B cell (primary cell): ENCODE measurements around the gene BEND7. TPM values are rescaled to one million over a fixed set of nuclear protein-coding genes. Genes with fewer than 3 reads are reported as not detected.

Experiments used
- ATAC-seq: fragments of 200-7000 bp; cut with Tn5 transposase; one replicate; pipeline ENCODE4 v1.10.0; 2021; ENCODE audit warnings: low read depth, mild to moderate bottlenecking, moderate number of reproducible peaks, moderate library complexity
- CTCF ChIA-PET: fragments of 350-600 bp; sonication (Branson Sonifier 250); formaldehyde crosslinking; loops from one replicate; lab custom pipeline; 2021; ENCODE audit warnings: antibody characterized with exemption, inconsistent platforms; lab: Charles Lee
- POLR2A ChIA-PET: fragments of 350-600 bp; sonication (Branson Sonifier 250); formaldehyde crosslinking; loops from one replicate; lab custom pipeline; 2021; ENCODE audit warnings: antibody characterized with exemption; lab: Charles Lee
- DNase-seq: peaks from one replicate; pipeline ENCODE4 v3.0.0; 2013
- H2AFZ ChIP-seq: 2 replicates; pipeline ENCODE4 v1.6.1; 2012; ENCODE audit warnings: mild to moderate bottlenecking, low read depth, low read length; ENCODE audit not compliant: insufficient read depth, poor library complexity, severe bottlenecking
- H3K27ac ChIP-seq, 2 donors: 1 replicate in 1 of 2; 2 replicates in 1 of 2; pipeline ENCODE4 v1.5.1; 2012 to 2013; ENCODE audit warnings: low read length in 2 of 2, mild to moderate bottlenecking in 2 of 2, moderate library complexity in 1 of 2
- H3K27me3 ChIP-seq, 4 experiments: fragments of 200-600 bp in 1 of 4; sonication (generic) in 1 of 4; replicated peaks in 1 of 4; 1 replicate in 2 of 4; 2 replicates in 2 of 4; pipeline versions ENCODE4 v1.6.1 to v1.7.0; 2013 to 2016; ENCODE audit warnings: low read length in 3 of 4, mild to moderate bottlenecking in 2 of 4, mixed read lengths in 1 of 4, moderate library complexity in 1 of 4; ENCODE audit not compliant: insufficient read depth in 4 of 4, control insufficient read depth in 3 of 4; ENCODE audit errors: control extremely low read depth in 1 of 4
- H3K36me3 ChIP-seq, 2 experiments: replicated peaks in 1 of 2; 1 replicate in 1 of 2; 2 replicates in 1 of 2; pipeline versions ENCODE4 v1.6.1 to v1.7.1; 2013; ENCODE audit warnings: low read length in 1 of 2; ENCODE audit not compliant: insufficient read depth in 2 of 2, control insufficient read depth in 1 of 2; ENCODE audit errors: control extremely low read depth in 1 of 2, extremely low read depth in 1 of 2
- H3K4me1 ChIP-seq, 2 donors: fragments of 200-600 bp in 1 of 2; sonication (generic) in 1 of 2; 1 replicate in 1 of 2; 2 replicates in 1 of 2; pipeline versions ENCODE4 v1.5.1 to v1.6.1; 2013 to 2017; ENCODE audit warnings: low read length in 2 of 2; ENCODE audit not compliant: control insufficient read depth in 2 of 2, insufficient read depth in 2 of 2
- H3K4me2 ChIP-seq: replicated peaks from 2 replicates; pipeline ENCODE3; 2012; ENCODE audit warnings: mild to moderate bottlenecking, low read depth, low read length; ENCODE audit not compliant: poor library complexity, severe bottlenecking
- H3K4me3 ChIP-seq, 5 experiments: fragments of 200-600 bp in 1 of 5; sonication (generic) in 1 of 5; 1 replicate in 3 of 5; 2 replicates in 2 of 5; pipeline versions ENCODE4 v1.5.1 to v1.7.0; 2011 to 2016; ENCODE audit warnings: low read length in 4 of 5, mild to moderate bottlenecking in 4 of 5, low read depth in 2 of 5, control low read depth in 1 of 5, moderate library complexity in 1 of 5; ENCODE audit not compliant: insufficient read depth in 1 of 5; ENCODE audit errors: control extremely low read depth in 1 of 5, extremely low read depth in 1 of 5
- H3K79me2 ChIP-seq: fragments of 200-600 bp; sonication (generic); one replicate; pipeline ENCODE4 v1.6.0; 2016; ENCODE audit warnings: low read length; ENCODE audit not compliant: control insufficient read depth, insufficient read depth
- H3K9ac ChIP-seq: fragments of 200-600 bp; sonication (generic); 2 replicates; pipeline ENCODE4 v1.6.1; 2017; ENCODE audit warnings: mild to moderate bottlenecking, low read length, moderate library complexity
- H3K9me3 ChIP-seq, 3 donors: one replicate each; pipeline versions ENCODE4 v1.6.1 to v1.7.1; 2013; ENCODE audit warnings: low read length in 2 of 3; ENCODE audit not compliant: control insufficient read depth in 2 of 3, insufficient read depth in 1 of 3; ENCODE audit errors: control extremely low read depth in 1 of 3
- H4K20me1 ChIP-seq: 2 replicates; pipeline ENCODE4 v1.6.0; 2012; ENCODE audit warnings: mild to moderate bottlenecking, low read length; ENCODE audit not compliant: insufficient read depth, control insufficient read depth, poor library complexity, severe bottlenecking
- H3K27ac Mint-ChIP-seq: one replicate; pipeline ENCODE4 v1.8.0; 2021; ENCODE audit warnings: mixed read lengths
- H3K27me3 Mint-ChIP-seq: one replicate; pipeline ENCODE4 v1.8.0; 2021; ENCODE audit warnings: mixed read lengths
- H3K4me1 Mint-ChIP-seq: one replicate; pipeline ENCODE4 v1.8.0; 2021; ENCODE audit warnings: mixed read lengths
- H3K4me3 Mint-ChIP-seq: one replicate; pipeline ENCODE4 v1.8.0; 2021; ENCODE audit warnings: mixed read lengths
- H3K9me3 Mint-ChIP-seq: one replicate; pipeline ENCODE4 v1.8.0; 2022; ENCODE audit warnings: mixed read lengths; ENCODE audit not compliant: insufficient read depth
- EZH2 ChIP-seq: IDR thresholded peaks from 2 replicates; pipeline ENCODE4 v1.6.1; 2012; ENCODE audit warnings: borderline replicate concordance, low read depth, mild to moderate bottlenecking, moderate library complexity, low read length; ENCODE audit not compliant: insufficient read depth, poor library complexity, severe bottlenecking
- WGBS: methylation state at CpG from one replicate; pipeline ENCODE4 v1.1.5; 2013; ENCODE audit warnings: missing lambda C conversion rate; ENCODE audit not compliant: insufficient coverage; 5-methylcytosine and 5-hydroxymethylcytosine counted together
- intact Hi-C: fragments of 100-400 bp; cut with micrococcal nuclease; formaldehyde crosslinking; loops from one replicate; pipeline ENCODE4 v1.10.0; 2022
- polyA plus RNA-seq: library from polyadenylated mRNA; depleted of rRNA; stranded (reverse); fragments of >200 nt; gene quantifications from 2 replicates; pipeline ENCODE4 v1.2.3, GENCODE V29; 2012
- small RNA-seq: library from RNA; depleted of rRNA; stranded (forward); fragments of <200 nt; gene quantifications from one replicate; pipeline ENCODE3, GENCODE V24; 2012; ENCODE audit warnings: low replicate concordance, low read depth; ENCODE audit not compliant: insufficient read length
- total RNA-seq, 2 donors: library from RNA; stranded (reverse); fragments of 120-200 nt in 1 of 2; gene quantifications; 1 replicate in 1 of 2; 2 replicates in 1 of 2; pipeline versions ENCODE4 v1.2.3 to v1.2.4, GENCODE V29; 2013 to 2022
- TF ChIP-seq, protein P1 (sequence below): fragments of 200-600 bp; IDR thresholded peaks from one replicate; pipeline ENCODE4 v1.8.0; 2022; ENCODE audit warnings: antibody characterized with exemption, mild to moderate bottlenecking

BEND7 gene
- total and polyA plus RNA-seq, 2 donors (not counting 1 experiment from before 2014, with no cell fraction given): 0.10 TPM; not detected in 1

DNA sequence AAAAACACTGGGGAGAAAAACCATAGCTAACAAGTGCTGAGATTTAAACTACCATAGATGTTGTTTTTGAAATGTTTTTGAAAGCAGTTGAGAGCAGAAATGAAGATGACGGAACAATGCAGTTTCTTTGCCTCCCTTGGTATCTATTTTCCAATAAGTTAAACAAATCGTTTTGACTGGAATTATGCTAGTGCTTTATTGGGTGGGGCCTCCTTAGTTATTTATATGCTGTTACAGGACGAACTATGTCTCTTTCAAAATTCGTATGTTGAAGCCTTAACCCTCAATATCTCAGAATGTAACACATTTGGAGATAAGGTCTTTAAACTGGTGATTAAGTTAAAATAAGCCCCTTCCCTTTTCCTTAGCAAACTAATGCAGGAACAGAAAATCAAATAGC lies 135.2 kb downstream of the BEND7 start:
- intact Hi-C loops: no loop called here
- ATAC-seq: no peak
- no peak overlapping the region for H3K4me2 ChIP-seq
- Mint-ChIP-seq H3K9me3 (no peaks in the 10 kb centered on the region), H3K4me1 (peaks cover 16% of the 10 kb centered on the region), H3K27ac (no peak overlapping the region), H3K27me3 (peaks cover 15% of the 10 kb centered on the region), H3K4me3 (no peak overlapping the region)
- DNase-seq: no peak
- H3K9me3 ChIP-seq: peaks cover 0 to 5% (median 1%) of the 10 kb centered on the region in 3 donors
- no peak for TF ChIP-seq EZH2
- TF ChIP-seq, protein P1, sequence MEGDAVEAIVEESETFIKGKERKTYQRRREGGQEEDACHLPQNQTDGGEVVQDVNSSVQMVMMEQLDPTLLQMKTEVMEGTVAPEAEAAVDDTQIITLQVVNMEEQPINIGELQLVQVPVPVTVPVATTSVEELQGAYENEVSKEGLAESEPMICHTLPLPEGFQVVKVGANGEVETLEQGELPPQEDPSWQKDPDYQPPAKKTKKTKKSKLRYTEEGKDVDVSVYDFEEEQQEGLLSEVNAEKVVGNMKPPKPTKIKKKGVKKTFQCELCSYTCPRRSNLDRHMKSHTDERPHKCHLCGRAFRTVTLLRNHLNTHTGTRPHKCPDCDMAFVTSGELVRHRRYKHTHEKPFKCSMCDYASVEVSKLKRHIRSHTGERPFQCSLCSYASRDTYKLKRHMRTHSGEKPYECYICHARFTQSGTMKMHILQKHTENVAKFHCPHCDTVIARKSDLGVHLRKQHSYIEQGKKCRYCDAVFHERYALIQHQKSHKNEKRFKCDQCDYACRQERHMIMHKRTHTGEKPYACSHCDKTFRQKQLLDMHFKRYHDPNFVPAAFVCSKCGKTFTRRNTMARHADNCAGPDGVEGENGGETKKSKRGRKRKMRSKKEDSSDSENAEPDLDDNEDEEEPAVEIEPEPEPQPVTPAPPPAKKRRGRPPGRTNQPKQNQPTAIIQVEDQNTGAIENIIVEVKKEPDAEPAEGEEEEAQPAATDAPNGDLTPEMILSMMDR: no peak
- H3K4me1 ChIP-seq: peaks cover 0 to 3% of the 10 kb centered on the region in 2 donors
- ChIA-PET CTCF (no interaction called here), POLR2A (no interaction called here)
- H3K4me3 ChIP-seq: no peak overlapping the region
- H3K79me2 ChIP-seq: no peaks in the 10 kb centered on the region
- H2AFZ ChIP-seq: no peak overlapping the region
- WGBS: no CpG with 5 or more reads among the region's 4 CpGs
- H3K36me3 ChIP-seq: no peaks in the 10 kb centered on the region
- no peak overlapping the region for H3K27ac ChIP-seq
- no peaks in the 10 kb centered on the region for H4K20me1 ChIP-seq
- no peak overlapping the region for H3K9ac ChIP-seq
- peaks cover 0 to 6% (median 0%) of the 10 kb centered on the region in 4 experiments for H3K27me3 ChIP-seq

GRCh38 chr10:13392701-13393100 lies 136.1 kb downstream of the BEND7 start:
- no peak overlapping the region for H3K9ac ChIP-seq
- peaks cover 0 to 6% (median 0%) of the 10 kb centered on the region in 4 experiments for H3K27me3 ChIP-seq
- no peak overlapping the region for H3K4me3 Mint-ChIP-seq
- no peaks in the 10 kb centered on the region for H3K9me3 Mint-ChIP-seq
- peaks cover 16% of the 10 kb centered on the region for H3K4me1 Mint-ChIP-seq
- WGBS: 100% methylated on average over 5 of the region's 5 CpGs
- no peaks in the 10 kb centered on the region for H4K20me1 ChIP-seq
- H3K4me2 ChIP-seq: no peak overlapping the region
- no peaks in the 10 kb centered on the region for H3K36me3 ChIP-seq
- DNase-seq (no peak), ATAC-seq (no peak)
- no peak overlapping the region for H2AFZ ChIP-seq
- H3K9me3 ChIP-seq: peaks cover 0 to 5% (median 1%) of the 10 kb centered on the region in 3 donors
- intact Hi-C loops: no loop called here
- H3K4me1 ChIP-seq: peaks cover 0 to 3% of the 10 kb centered on the region in 2 donors
- H3K27ac Mint-ChIP-seq: no peak overlapping the region
- H3K79me2 ChIP-seq: no peaks in the 10 kb centered on the region
- no peak overlapping the region for H3K4me3 ChIP-seq
- TF ChIP-seq EZH2: no peak
- TF ChIP-seq, protein P1: no peak
- peaks cover 15% of the 10 kb centered on the region for H3K27me3 Mint-ChIP-seq
- H3K27ac ChIP-seq: no peak overlapping the region
- CTCF ChIA-PET: no interaction called here
- POLR2A ChIA-PET: no interaction called here

Small RNAs within 50 kb of the gene (small RNA-seq; reads per million reads assigned to genes)
- not detected for gene RF00019

Other genes starting within 250 kb of the BEND7 start
- 9.7 and 14.9 TPM in 2 replicates for gene PHYH, start 228.9 kb downstream of the BEND7 start, total RNA-seq
- gene PHYH, start 228.9 kb downstream of the BEND7 start, polyA plus RNA-seq: 3.1 and 3.8 TPM in 2 replicates
- 25.3 and 29.1 TPM in 2 replicates for gene SEPHS1, start 180.7 kb downstream of the BEND7 start, total RNA-seq
- 14.7 and 15.8 TPM in 2 replicates for gene SEPHS1, start 180.7 kb downstream of the BEND7 start, polyA plus RNA-seq
- gene PRPF18, start 58.0 kb upstream of the BEND7 start, total RNA-seq: 28.9 and 31.8 TPM in 2 replicates
- 12.2 and 19.1 TPM in 2 replicates for gene PRPF18, start 58.0 kb upstream of the BEND7 start, polyA plus RNA-seq